HG02970 (cell line): ENCODE results near the gene TMEM129.

Experiments used
- ATAC-seq: cut with Tn5 transposase; IDR thresholded peaks from one replicate; pipeline ENCODE4 v1.9.1; 2021; ENCODE audit warnings: mild to moderate bottlenecking, moderate library complexity, moderate number of reproducible peaks; ENCODE audit not compliant: unreplicated experiment, low FRiP score

Gene TMEM129

DNA sequence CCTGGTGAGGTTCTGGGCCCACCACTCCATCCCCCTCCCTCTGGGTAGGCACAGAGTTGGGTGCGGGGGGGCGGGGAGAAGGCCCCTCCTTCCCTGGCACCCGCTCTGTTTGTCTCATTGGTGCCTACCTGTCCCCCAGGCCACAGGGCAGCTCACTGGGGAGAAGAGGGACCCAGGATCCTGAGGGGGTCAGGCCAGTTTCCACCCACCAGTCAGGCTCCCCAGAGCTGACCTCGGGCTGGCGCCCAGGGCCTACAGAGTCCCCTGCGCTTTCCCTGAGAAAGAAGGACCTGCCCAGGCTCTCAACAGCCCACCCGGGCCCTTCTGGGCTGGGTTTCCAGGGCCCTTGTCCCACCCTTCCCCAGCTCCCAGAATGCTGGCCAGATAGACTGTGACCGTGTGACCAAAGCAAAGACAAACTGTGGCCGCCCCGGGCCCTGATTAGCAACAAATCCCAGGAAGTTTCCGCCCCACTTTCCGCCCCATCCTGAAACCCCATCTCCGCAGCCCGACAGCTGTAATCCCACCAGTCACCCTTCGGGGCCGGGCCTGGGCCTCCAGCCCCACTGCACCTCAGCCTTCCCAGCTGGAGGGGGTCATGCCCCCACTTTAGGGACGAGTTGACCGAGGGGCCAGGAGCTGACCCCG, 38.2 kb upstream of the TMEM129 start:
- no peak for ATAC-seq

DNA sequence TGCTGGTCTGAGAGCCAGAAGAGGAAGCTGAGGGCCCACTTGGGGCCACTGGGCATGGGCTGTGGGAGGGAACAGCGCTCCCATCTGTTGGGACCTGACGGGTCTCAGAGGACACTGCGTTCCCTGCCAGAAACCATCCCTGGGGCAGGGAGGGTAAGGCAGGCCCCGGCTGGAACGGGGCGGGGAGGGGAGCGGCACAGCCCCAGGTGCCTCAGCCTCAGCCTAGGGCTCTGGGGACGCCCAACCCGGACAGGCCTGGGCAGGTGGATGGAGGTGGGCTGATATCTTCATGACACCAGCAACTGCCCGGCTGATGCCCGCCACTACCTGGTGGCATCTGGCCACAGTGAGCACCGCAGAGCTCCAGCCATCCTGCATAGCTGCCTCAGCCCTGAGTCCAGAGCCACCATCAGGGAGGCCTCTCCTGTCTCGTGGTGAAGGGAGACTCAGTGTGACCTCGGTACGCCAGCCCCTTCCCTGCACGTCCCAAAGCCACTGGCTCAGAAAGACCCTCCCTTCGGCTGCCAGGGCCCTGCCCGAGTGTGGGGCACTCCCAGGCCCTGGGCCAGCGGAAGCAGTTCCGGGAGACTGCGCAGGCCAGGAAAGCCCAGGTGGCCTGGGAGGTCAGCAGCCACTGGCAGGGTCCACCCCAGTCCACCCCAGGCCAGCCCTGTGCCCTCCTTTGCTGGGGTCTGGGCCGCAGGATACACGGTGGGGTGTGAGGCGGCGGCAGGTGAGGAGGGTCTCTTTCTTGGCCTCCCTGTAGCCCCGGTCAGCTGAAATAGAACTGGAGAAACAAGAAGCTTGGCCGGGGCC, 37.4 kb upstream of the TMEM129 start:
- no peak for ATAC-seq

DNA sequence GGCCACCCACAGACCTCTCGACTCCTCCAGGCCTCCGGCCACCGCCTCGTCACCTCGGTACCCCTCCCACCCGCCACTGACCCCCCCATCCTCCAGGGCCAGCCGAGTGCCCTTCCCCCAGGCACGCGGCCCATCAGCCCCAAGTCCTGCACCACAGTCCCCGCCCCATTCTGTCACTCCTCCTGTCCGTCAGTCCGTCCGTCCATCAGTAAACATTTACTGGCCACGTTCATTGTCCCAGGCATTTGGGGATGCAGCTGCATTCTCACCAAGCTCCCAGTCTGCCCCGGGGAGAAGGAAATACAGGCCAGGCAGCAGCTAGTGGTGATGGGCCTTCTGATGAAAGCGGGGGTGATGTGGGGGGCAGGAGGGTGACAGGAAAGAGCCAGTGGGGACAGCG, 36.7 kb upstream of the TMEM129 start:
- no peak for ATAC-seq

DNA sequence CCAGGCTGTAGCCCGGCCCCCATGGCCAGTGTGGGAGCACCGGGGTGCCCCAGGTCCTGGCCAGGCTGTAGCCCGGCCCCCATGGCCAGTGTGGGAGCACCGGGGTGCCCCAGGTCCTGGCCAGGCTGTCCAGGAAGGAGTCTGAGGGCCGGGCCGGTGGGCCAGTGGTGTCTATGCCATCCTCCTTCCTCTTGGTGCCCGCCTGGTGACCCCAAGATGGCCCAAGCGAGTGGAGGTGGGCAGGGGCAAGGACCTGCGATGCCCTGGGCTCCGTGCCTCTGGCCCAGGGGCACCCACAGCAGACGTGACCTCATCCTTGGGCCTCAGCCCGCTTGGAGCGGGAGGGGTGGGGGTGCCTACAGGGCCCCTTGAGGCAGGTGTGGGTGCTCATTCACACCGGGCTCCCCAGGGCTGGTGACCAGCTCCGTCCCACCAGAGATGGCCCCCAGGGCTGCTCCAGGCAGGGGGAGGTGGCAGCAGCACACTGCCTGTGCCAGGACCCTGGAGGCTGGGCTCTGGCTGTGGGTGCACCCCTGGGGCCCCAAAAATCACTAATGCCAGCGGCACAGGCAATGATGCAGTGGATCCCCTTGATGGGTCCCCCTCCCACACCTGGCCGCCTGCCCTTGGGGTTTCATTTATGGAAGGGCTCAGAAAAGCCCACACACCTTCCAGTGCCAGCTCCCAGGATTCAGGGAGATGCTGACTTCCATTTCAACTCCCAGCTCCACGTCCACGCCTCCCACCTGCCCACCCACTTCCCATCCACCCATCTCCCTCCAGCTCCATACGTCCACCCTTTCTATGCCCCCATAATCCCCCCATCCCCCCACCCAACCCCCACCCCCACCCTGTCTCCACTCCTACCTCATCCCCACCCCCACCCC, 36.0 kb upstream of the TMEM129 start:
- ATAC-seq, result no peak

DNA sequence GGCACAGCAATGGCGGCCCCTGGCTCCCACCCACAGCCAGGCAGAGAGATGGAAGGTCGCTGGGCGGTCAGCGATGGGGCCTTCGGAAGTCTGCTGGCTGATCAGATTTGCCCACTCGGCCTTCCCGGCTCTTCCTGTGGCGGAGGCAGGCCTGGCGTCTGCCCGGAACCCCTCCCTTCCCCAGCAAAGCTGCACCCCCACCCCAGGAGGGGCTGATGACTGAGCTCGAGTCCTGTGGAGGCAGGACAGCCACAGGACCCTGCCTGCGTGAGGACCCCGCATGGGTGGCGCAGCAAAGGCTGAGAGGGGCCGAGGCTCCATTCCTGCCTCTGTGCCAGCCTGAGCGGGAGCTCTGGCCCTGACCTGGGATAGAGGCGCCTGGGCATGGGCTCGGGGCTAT, 35.0 kb upstream of the TMEM129 start:
- ATAC-seq, result no peak

DNA sequence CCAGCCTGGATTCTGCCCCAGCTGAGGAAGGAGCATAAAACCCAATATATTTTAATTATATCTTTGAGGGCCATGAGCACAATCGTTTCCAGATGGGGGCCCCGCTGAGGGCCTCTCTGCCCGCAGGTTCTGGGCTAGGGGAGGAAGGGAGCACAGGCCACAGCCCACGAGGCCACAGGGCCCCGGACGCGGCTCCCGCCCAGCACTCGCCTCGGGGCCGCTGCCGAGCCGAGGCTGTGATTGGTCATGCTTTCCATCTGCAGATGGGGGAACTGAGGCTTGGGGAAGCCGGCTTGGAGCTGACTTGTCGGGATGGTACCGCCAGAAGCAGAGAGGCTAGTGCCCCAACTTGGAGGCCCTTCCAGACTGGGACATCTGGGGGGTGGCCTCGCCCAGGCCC, 34.2 kb upstream of the TMEM129 start:
- ATAC-seq, result no peak

DNA sequence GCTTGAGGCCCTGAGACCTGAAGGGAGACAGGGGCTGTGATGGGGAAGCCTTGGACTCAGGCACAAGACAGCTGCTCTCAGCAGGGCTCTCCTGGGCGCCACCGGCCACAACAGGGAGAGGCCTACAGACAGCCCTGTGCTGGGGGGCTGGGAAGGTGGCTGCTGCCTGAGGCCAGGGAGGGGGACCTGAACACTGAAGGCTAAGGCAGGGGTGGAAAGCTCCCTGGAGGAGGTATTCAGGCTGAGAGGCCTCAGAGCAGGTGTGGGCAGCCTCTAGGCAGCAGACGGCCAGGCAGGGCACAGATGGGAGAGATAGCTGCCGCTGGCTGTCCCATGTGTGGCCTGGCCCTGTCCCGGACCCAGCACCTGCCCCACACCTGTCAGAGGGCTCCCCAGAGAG, 33.2 kb upstream of the TMEM129 start:
- no peak for ATAC-seq

DNA sequence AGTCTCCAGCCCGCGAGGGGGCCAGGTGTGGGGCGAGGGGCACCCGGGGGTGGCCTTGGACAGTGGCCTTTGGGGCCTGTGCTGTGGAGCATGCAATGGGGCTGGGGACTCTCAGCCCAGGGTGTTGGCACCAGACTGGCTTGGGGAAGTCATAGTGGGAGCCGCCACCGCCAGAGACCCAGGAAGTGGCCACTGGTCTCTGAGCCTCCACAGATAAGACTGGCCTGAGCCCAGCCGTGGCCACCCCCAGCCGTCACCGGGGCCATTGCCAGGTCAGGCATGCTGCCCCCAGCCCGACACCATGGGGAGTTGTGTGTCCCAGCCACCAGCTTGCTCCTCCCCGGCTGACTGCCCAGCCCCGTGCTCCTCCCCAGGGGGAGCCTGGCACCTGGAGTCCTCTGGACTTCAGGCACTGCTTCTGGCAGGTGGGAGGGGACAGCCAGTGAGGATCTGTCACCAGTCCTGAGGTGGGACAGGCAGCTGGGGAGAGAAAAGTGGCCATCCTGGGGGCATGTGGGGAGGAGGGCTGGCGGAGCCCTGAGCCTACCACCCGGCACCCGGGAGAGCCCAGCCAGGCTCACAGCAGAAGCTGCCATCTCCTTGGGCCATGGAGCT, 32.7 kb upstream of the TMEM129 start:
- no peak for ATAC-seq

DNA sequence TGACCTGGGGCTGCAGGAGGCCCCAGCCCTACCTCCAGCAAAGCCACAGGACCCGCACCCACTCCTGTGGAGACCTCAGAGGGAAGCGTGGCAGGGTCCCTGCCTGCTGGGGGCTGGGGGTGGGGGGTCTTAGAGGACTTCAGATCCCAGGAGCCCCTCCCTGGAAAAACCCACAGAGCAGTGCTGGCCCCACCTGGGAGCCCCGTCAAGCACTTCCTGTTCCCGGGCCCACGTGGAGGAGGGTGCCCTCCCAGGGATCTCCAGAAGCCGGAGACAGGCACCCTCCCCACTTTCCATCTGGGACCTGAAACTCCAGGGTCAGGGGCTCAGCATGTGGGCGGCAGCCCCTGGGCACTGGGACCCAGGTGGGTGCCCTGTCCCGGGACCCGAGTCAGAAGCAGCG, 32.2 kb upstream of the TMEM129 start:
- no peak for ATAC-seq

DNA sequence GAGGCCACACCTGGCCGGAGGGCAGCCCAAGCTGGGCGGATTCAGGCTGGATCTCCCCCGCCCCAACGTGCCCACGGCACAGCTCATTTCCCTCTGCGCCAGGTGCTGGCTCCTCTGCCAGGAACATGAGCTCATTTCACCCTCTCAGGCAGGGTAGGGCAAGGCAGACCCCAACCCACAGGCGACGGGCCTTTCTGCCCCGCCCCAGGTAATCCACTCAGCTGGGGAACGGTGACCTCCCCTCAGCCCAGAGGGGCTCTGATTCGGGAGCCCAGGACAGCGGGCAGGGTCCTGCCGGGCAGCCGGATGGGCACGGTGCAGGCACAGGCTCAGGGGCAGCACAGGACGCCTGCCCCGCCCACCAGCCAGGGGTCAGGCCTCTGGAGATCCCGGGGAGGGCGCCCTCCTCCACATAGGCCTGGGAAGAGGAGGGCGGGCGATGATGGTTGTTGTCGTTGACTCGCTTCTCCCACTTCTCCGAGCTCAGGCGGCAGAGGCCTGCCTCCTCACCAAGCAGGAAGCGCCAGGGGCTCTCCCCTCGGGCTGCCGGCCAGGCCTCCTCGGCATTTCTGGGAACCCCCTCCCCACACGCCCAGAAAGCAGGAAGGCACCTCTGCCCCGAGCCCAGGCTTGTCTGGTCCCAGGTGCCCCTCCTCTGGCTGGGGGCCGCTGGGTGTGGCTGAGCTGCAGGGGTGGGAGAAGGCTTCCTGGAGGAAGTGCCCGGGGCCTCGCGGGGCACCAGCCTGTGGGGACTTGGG, 31.3 kb upstream of the TMEM129 start:
- no peak for ATAC-seq

DNA sequence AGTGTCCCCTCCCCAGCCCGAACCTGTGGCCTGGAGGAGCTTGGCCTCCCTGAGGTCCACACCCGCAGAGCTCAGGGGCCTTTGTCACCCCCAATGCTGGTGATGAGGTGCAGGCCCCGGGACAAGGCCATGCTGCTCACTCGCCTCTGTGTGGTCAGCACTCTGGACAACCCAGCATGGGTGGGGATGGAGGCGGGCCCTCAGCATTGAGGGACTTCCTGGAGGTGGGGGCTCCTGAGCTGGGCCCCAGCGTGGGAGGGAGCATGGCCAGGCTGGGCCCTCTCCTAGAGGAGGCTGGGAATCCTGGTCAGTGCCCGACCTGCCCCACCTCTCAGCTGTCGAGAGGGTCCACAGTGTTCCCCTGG, 30.8 kb upstream of the TMEM129 start:
- ATAC-seq, result no peak

DNA sequence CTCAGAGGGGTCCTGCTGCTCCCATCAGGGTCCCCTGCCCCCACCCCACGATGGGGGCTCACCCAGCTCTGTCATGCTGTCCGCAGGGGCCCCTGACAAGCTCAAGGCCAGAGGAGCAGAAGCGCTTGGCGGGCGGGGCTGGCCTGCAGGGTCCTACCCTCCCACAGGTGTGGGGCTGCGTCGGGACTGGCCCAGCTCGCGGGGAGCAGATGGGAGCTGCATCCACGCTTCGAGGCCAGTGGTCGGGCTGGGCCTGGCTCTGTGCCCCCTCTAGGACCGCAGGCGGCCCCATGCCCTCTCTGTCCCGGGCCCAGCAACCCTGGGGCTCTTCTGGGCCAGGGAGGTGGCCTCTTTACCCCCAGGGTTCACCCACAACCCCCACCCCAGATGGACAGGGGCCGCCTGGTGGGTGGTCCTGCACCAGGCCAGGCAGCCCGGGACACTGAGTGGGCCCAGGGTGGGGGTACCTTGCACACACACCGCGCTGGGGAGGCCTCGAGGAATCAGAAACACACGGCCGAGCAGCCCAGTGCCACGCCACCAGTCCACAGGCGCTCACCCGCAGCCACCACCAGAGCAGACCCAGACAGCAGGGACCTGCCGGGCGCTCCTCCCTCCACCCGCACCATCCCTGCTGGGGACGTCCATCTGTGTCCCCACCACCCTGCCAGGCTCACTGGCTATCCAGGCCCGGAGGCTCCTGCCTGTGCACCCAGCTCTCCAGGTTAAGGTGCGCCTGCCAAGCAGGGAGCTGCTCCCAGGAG, 30.2 kb upstream of the TMEM129 start:
- no peak for ATAC-seq

DNA sequence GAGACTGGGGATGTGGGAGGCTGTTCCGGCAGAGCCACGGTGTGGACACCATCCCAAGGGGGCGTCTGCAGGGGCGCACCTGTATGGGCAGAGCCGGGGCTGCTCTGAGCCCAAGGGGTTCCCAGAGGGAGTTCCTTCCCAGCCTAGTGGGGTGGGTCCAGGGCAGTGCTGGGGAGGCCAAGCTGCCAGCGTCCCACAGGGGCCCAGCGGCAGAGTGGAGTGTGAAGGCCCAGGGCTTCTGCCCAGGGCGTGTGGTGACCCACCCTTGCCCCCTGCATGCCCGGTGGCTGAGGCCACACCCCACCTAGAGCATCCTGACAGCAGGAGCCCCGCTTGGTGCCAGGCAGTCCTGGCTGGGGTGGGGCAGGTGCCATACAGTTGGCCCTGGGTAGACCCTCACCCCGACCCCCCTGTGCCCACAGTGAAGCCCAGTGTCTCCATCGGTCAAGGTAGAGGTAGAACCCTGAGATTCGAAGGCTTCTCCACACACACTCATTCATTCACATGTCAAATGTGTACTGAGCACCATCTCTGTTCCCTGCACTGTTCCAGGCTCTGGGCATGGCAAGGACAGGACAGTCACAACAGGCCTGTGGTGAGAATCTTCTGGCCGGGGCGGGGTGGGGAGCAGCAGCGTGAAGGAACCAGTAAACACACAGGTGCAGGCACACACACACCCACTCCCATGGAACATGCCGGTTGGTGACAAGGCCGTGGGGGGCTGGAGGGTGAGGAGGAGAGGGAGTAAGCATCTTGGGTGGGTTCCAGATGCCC, 29.4 kb upstream of the TMEM129 start:
- ATAC-seq, result no peak

DNA sequence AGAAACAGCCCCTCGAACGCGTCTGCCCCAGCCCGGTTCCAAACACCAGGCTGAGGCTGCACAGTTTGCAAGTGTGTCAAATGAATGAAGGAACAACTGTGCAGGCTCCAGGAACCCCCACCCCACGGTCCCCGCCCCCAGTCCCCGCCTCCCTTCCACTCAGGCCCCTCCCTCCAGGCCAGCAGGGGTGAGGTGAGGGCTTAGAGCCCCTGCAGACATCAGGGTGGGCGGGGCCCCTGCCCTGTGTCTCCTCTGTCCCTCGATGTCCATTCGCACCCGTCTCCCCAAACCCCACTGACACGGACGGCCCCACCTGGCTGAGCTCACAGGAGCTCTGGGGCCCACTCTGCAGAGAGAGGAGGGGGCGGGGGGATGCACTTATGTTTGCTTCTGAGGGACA, 28.7 kb upstream of the TMEM129 start:
- ATAC-seq, result no peak

DNA sequence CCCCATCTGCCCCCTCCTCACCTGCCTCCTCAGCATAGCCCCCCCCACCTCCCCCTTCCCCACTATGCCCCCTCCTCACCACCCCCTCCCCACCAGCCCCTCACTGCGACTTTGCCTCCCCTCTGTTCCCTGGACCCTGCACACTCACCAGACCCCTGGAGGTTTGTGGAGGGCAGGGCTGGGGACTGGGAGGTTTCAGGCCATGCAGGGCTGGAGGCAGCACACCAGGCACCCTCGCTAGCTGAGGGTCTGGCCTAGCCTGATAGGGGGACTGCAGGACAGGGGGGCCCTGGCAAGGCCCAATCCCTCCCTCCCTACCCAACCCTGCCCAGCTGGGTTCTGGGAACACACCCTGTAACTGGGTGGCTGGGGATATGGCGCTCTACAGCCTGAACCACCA, 28.2 kb upstream of the TMEM129 start:
- ATAC-seq, result no peak

DNA sequence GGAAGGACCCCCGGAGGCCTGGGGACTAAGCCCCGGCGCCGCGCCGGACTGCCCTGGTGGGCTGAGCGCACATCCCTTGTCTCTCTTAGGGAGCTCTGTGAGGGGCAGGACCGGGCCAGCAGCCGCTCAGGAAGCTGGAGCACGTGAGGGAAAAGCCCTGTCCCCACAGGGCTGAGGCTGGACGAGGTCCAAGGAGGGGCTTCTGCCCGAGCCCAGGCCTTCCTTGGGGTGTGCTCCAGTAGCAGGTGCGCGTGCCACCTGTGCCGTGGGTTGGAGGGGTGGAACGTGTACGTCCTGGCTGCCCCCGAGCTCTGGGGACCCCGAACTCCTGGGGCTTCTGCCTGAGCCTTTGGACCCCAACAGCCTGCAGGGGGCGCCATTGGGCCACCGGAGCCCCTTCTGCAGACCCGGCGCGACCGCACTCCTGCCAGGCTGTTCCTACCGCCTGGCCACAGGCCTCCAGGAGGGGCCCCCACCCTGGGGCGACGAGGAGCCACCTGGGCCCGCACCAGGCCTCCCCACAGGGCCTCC, 27.4 kb upstream of the TMEM129 start:
- no peak for ATAC-seq

DNA sequence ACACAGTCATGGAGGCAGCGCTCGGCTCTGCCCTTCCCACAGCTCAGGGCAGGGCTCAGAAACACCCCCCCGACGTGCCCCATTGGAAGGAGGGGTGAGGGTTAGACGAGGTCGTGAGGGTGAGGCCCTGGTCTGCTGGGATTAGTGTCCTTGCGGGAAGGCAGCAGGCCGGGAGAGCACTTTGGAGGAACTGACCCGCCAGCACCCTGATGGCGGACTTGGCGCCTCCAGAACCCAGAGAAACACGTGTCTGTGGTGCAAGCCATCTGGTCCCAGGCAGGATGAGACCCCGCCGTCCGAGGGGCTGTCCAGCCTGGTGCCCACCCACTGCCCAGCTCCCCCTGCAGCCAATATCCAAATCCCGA, 26.5 kb upstream of the TMEM129 start:
- no peak for ATAC-seq

DNA sequence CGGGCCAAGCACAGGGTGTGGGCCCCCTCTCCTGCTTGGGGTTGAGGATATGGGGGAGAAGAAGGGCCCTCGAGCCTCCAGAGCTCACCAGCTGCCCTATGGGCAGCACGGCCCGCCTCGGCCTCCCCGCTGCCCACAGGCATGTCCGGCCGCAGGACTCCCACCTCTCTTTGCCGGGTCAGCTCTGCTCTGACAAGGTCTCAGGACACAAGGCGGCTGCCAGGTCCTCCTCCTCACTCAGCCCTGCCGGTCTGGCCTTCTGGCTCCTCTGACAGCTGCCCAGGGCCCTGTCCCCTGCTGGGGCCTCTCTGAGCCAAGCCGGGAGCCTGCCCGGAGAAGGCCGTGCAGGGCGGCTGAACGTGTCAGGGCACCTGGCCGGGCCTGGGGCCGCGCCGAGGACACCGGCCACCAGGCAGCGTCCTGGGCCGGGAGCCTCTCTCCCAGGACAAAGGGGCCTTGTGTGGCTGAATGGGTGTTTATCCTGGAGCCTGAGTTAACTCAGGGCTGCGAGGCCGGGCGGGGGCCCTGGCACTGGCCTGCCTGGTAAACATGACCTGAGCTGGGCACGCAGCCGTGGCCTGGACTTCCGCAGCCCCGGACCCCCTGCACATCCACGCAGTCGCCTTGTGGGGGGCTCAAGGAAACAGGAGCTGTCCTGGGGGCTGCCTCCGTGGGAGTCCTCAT, 25.9 kb upstream of the TMEM129 start:
- no peak for ATAC-seq
